GM23338 (cell line): ENCODE measurements around the gene HERPUD2. TPM values are rescaled to one million over a fixed set of nuclear protein-coding genes. Genes with fewer than 3 reads are reported as not detected.

ENCODE experiments used
- ATAC-seq: fragments of 200-7000 bp; cut with Tn5 transposase; 3 replicates; pipeline ENCODE4 v1.9.1; 2020
- DNase-seq: peaks from one replicate; pipeline ENCODE4 v3.0.0-alpha.2; 2015; ENCODE audit warnings: low spot score
- H2AFZ ChIP-seq: fragments of 200-600 bp; sonication (generic); 2 replicates; pipeline ENCODE4 v1.8.0; 2016; ENCODE audit warnings: antibody characterized with exemption, mild to moderate bottlenecking, moderate library complexity
- H3F3A ChIP-seq: fragments of 200-600 bp; sonication (generic); replicated peaks from 2 replicates; pipeline ENCODE4 v1.8.0; 2017; ENCODE audit warnings: antibody characterized with exemption, mixed run types, low read depth
- H3K27ac ChIP-seq: fragments of 200-600 bp; sonication (generic); 2 replicates; pipeline ENCODE4 v1.6.1; 2016; ENCODE audit warnings: low read depth
- H3K27me3 ChIP-seq: fragments of 200-600 bp; sonication (generic); 2 replicates; pipeline ENCODE4 v1.8.0; 2016; ENCODE audit warnings: mild to moderate bottlenecking, mixed run types, moderate library complexity; ENCODE audit not compliant: insufficient read depth
- H3K36me3 ChIP-seq: fragments of 200-600 bp; sonication (generic); 2 replicates; pipeline ENCODE4 v1.8.0; 2016; ENCODE audit warnings: mild to moderate bottlenecking; ENCODE audit not compliant: insufficient read depth
- H3K4me1 ChIP-seq: fragments of 200-600 bp; sonication (generic); 2 replicates; pipeline ENCODE4 v1.8.0; 2016; ENCODE audit warnings: mild to moderate bottlenecking, moderate library complexity; ENCODE audit not compliant: insufficient read depth
- H3K4me2 ChIP-seq: fragments of 200-600 bp; sonication (generic); 2 replicates; pipeline ENCODE4 v1.7.1; 2017; ENCODE audit warnings: mixed run types
- H3K4me3 ChIP-seq: fragments of 200-600 bp; sonication (generic); 2 replicates; pipeline ENCODE4 v1.6.1; 2016; ENCODE audit warnings: mixed run types
- H3K79me2 ChIP-seq: fragments of 200-600 bp; sonication (generic); replicated peaks from 2 replicates; pipeline ENCODE4 v1.8.0; 2017; ENCODE audit warnings: mild to moderate bottlenecking; ENCODE audit not compliant: insufficient read depth
- H3K9me2 ChIP-seq: fragments of 200-600 bp; sonication (generic); 2 replicates; pipeline ENCODE4 v1.8.0; 2017; ENCODE audit not compliant: insufficient read depth
- H4K20me1 ChIP-seq: fragments of 200-600 bp; sonication (generic); replicated peaks from 2 replicates; pipeline ENCODE4 v1.8.0; 2017; ENCODE audit warnings: mild to moderate bottlenecking; ENCODE audit not compliant: insufficient read depth
- H3K27ac Mint-ChIP-seq: 2 replicates; pipeline ENCODE4 v1.8.0; 2020; ENCODE audit warnings: inconsistent platforms, mild to moderate bottlenecking, moderate library complexity, mixed read lengths
- H3K27me3 Mint-ChIP-seq: 3 replicates; pipeline ENCODE4 v1.8.0; 2022; ENCODE audit warnings: low read depth, mild to moderate bottlenecking, moderate library complexity, mixed read lengths, inconsistent platforms; ENCODE audit not compliant: insufficient read depth, poor library complexity
- H3K36me3 Mint-ChIP-seq: 3 replicates; pipeline ENCODE4 v1.8.0; 2021; ENCODE audit warnings: low read depth, mild to moderate bottlenecking, inconsistent platforms, moderate library complexity, mixed read lengths
- H3K4me1 Mint-ChIP-seq: 3 replicates; pipeline ENCODE4 v1.8.0; 2020; ENCODE audit warnings: mild to moderate bottlenecking, inconsistent platforms, mixed read lengths
- H3K4me3 Mint-ChIP-seq: 3 replicates; pipeline ENCODE4 v1.8.0; 2021; ENCODE audit warnings: moderate library complexity, mild to moderate bottlenecking, inconsistent platforms, mixed read lengths
- H3K9me3 Mint-ChIP-seq: 3 replicates; pipeline ENCODE4 v1.8.0; 2020; ENCODE audit warnings: moderate library complexity, mild to moderate bottlenecking, inconsistent platforms, mixed read lengths
- CREB1 ChIP-seq: fragments of 250-450 bp; sonication (Bioruptor Pico); IDR thresholded peaks from 2 replicates; pipeline ENCODE4 v1.5.0; 2020; ENCODE audit warnings: low read depth, mild to moderate bottlenecking, moderate library complexity
- EZH2 ChIP-seq: fragments of 200-600 bp; sonication (generic); IDR thresholded peaks from one replicate; pipeline ENCODE4 v1.8.0; 2017; ENCODE audit warnings: antibody characterized with exemption, mild to moderate bottlenecking, low read depth; ENCODE audit not compliant: unreplicated experiment
- EZH2phosphoT487 ChIP-seq: fragments of 200-600 bp; sonication (generic); IDR thresholded peaks from one replicate; pipeline ENCODE4 v1.8.1; 2018; ENCODE audit warnings: antibody characterized with exemption; ENCODE audit not compliant: unreplicated experiment
- JUNB ChIP-seq: IDR thresholded peaks from one replicate; pipeline ENCODE4 v1.6.1; 2016; ENCODE audit warnings: antibody characterized with exemption; ENCODE audit not compliant: unreplicated experiment
- STAT1 ChIP-seq: IDR thresholded peaks from one replicate; pipeline ENCODE4 v1.6.1; 2016; ENCODE audit warnings: antibody characterized with exemption; ENCODE audit not compliant: unreplicated experiment
- ZNF114 ChIP-seq: fragments of 250-450 bp; sonication (Bioruptor Pico); IDR thresholded peaks from 2 replicates; pipeline ENCODE4 v1.5.0; 2020; ENCODE audit warnings: mild to moderate bottlenecking, moderate library complexity
- ZNF331 ChIP-seq: fragments of 250-450 bp; sonication (Bioruptor Pico); IDR thresholded peaks from 2 replicates; pipeline ENCODE4 v1.5.0; 2020; ENCODE audit warnings: low read depth, mild to moderate bottlenecking, moderate library complexity
- polyA plus RNA-seq: library from polyadenylated mRNA; unstranded; fragments of >200 nt; fragmentation: Nextera tagmentation; extraction: Ambion mirVana; gene quantifications from 2 replicates; pipeline ENCODE4 v1.2.1, GENCODE V29; 2016
- total RNA-seq: library from RNA; depleted of rRNA; stranded (reverse); fragments of >200 nt; shearing (Covaris generic); gene quantifications from 2 replicates; pipeline ENCODE4 v1.2.3, GENCODE V29; 2014
- TF ChIP-seq, protein P1 (sequence below), 2 experiments: fragments of 200-600 bp in 1 of 2; sonication (generic) in 1 of 2; conservative IDR thresholded peaks; 2 replicates each; pipeline versions ENCODE4 v1.5.1 to v1.6.1; 2016 to 2017; ENCODE audit warnings: antibody characterized with exemption in 2 of 2, low read depth in 2 of 2, mild to moderate bottlenecking in 2 of 2, moderate library complexity in 1 of 2
- TF ChIP-seq, protein P2 (sequence below): IDR thresholded peaks from 2 replicates; pipeline ENCODE4 v1.6.1; 2016; ENCODE audit warnings: antibody characterized with exemption
- TF ChIP-seq, protein P3 (sequence below): IDR thresholded peaks from one replicate; pipeline ENCODE4 v1.6.1; 2018; ENCODE audit warnings: antibody characterized with exemption; ENCODE audit not compliant: unreplicated experiment

Gene HERPUD2
- total and polyA plus RNA-seq, 2 experiments from 2014 or later: 8.0 to 12.0 TPM

DNA sequence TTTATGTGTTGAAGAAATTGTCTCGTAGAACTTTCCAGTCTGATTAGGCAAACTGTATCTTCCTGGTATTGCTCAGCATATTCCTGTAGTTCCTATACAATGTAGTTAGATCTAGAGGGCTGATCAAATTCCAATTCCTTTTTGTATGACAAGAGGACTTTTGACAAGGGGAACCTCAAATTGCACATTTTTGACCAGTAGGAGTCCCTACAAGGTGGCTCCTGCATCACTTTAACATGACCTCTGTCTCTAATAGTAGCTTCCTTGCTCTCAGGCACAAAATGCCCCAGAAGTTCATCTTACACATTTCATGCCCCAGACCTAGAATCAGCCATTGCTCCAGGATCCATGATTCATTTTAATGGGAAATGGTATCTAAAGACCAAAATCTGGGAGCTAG is 18.7 kb downstream of the HERPUD2 start:
- TF ChIP-seq, protein P1, sequence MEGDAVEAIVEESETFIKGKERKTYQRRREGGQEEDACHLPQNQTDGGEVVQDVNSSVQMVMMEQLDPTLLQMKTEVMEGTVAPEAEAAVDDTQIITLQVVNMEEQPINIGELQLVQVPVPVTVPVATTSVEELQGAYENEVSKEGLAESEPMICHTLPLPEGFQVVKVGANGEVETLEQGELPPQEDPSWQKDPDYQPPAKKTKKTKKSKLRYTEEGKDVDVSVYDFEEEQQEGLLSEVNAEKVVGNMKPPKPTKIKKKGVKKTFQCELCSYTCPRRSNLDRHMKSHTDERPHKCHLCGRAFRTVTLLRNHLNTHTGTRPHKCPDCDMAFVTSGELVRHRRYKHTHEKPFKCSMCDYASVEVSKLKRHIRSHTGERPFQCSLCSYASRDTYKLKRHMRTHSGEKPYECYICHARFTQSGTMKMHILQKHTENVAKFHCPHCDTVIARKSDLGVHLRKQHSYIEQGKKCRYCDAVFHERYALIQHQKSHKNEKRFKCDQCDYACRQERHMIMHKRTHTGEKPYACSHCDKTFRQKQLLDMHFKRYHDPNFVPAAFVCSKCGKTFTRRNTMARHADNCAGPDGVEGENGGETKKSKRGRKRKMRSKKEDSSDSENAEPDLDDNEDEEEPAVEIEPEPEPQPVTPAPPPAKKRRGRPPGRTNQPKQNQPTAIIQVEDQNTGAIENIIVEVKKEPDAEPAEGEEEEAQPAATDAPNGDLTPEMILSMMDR (conservative IDR thresholded peaks at IDR 0.05; ENCODE audit: low read depth in 2 of 2): peak in 1 of 2 experiments; percentile 21; a peak in 2 of 4 replicates
- TF ChIP-seq EZH2 (no peak), ZNF114 (CRISPR knock-in tag) (no peak)
- TF ChIP-seq, protein P2, sequence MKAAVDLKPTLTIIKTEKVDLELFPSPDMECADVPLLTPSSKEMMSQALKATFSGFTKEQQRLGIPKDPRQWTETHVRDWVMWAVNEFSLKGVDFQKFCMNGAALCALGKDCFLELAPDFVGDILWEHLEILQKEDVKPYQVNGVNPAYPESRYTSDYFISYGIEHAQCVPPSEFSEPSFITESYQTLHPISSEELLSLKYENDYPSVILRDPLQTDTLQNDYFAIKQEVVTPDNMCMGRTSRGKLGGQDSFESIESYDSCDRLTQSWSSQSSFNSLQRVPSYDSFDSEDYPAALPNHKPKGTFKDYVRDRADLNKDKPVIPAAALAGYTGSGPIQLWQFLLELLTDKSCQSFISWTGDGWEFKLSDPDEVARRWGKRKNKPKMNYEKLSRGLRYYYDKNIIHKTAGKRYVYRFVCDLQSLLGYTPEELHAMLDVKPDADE: no peak
- no peaks in the 10 kb centered on the region for H3K27me3 ChIP-seq
- no peaks in the 10 kb centered on the region for H3K9me2 ChIP-seq
- peaks cover 8% of the 10 kb centered on the region for H3K79me2 ChIP-seq
- DNase-seq (peak; percentile 27), ATAC-seq (no peak)
- H3K4me3 Mint-ChIP-seq: no peak overlapping the region
- H3K27ac Mint-ChIP-seq: peak overlapping the region; percentile 30; the same call in 1 of the 2 replicates
- H3K9me3 Mint-ChIP-seq: no peaks in the 10 kb centered on the region
- H3K27ac ChIP-seq: no peak overlapping the region
- peaks cover 28% of the 10 kb centered on the region for H3K4me1 ChIP-seq
- H3K4me1 Mint-ChIP-seq: peaks cover 46% of the 10 kb centered on the region
- H2AFZ ChIP-seq: no peak overlapping the region
- H3K36me3 Mint-ChIP-seq: no peaks in the 10 kb centered on the region
- no peak overlapping the region for H3K4me2 ChIP-seq
- no peaks in the 10 kb centered on the region for H4K20me1 ChIP-seq
- H3K27me3 Mint-ChIP-seq: no peaks in the 10 kb centered on the region
- H3K4me3 ChIP-seq: no peak overlapping the region
- H3F3A ChIP-seq: no peaks in the 10 kb centered on the region
- no peaks in the 10 kb centered on the region for H3K36me3 ChIP-seq

DNA sequence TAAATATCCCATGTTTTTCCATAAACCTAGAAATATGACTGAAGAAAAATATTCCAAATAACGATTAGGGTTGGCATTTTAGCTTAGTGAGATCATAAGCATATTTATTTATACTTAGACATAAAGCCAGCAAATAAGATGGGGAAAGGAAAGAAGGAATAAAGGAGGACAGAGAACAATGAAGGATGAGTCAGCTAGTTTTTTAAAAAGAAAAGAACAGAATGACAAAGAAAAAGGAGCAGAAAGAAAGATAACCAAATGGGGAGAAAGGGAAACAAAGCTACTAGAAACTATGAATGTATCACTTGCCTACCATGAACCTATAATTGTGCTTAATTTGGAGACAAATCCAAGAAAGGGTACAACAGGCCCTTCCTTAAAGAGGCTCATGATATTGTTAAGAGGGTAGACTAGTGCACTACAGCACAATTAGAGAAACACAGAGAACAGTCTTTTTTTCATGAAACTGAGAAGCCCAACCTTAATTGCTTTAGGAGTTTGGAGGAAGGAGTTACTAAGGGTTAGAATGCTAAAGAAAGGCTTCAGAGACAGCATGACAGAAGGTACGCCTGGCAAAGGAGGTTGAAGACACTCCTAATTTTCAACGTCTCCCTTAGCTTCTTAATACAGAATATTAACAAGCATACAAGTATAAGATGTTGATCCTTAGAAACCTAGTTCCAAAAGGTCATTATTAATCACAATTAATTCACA is 23.9 kb downstream of the HERPUD2 start:
- H3F3A ChIP-seq: no peaks in the 10 kb centered on the region
- peak overlapping the region; percentile 95 for H3K27ac Mint-ChIP-seq
- no peak overlapping the region for H2AFZ ChIP-seq
- H3K4me3 ChIP-seq: no peak overlapping the region
- ATAC-seq: peak; percentile 83
- H3K4me1 ChIP-seq: peaks cover 32% of the 10 kb centered on the region
- peak overlapping the region; percentile 1 for H3K4me2 ChIP-seq
- DNase-seq: peak; percentile 54
- peaks cover 11% of the 10 kb centered on the region for H3K9me3 Mint-ChIP-seq
- H3K9me2 ChIP-seq: no peaks in the 10 kb centered on the region
- peaks cover 11% of the 10 kb centered on the region for H3K36me3 ChIP-seq
- peaks cover 2% of the 10 kb centered on the region for H3K27me3 Mint-ChIP-seq
- H3K36me3 Mint-ChIP-seq: peaks cover 23% of the 10 kb centered on the region
- no peaks in the 10 kb centered on the region for H3K27me3 ChIP-seq
- no peaks in the 10 kb centered on the region for H4K20me1 ChIP-seq
- H3K4me3 Mint-ChIP-seq: 0 out of 3 replicates have a peak overlapping the region, but pooled peaks have one; percentile 0
- peak overlapping the region; percentile 47 for H3K27ac ChIP-seq
- H3K4me1 Mint-ChIP-seq: peaks cover 29% of the 10 kb centered on the region
- H3K79me2 ChIP-seq: no peaks in the 10 kb centered on the region
- TF ChIP-seq ZNF331: no peak
- TF ChIP-seq JUNB: no peak
- no peak for TF ChIP-seq STAT1
- TF ChIP-seq, protein P3, sequence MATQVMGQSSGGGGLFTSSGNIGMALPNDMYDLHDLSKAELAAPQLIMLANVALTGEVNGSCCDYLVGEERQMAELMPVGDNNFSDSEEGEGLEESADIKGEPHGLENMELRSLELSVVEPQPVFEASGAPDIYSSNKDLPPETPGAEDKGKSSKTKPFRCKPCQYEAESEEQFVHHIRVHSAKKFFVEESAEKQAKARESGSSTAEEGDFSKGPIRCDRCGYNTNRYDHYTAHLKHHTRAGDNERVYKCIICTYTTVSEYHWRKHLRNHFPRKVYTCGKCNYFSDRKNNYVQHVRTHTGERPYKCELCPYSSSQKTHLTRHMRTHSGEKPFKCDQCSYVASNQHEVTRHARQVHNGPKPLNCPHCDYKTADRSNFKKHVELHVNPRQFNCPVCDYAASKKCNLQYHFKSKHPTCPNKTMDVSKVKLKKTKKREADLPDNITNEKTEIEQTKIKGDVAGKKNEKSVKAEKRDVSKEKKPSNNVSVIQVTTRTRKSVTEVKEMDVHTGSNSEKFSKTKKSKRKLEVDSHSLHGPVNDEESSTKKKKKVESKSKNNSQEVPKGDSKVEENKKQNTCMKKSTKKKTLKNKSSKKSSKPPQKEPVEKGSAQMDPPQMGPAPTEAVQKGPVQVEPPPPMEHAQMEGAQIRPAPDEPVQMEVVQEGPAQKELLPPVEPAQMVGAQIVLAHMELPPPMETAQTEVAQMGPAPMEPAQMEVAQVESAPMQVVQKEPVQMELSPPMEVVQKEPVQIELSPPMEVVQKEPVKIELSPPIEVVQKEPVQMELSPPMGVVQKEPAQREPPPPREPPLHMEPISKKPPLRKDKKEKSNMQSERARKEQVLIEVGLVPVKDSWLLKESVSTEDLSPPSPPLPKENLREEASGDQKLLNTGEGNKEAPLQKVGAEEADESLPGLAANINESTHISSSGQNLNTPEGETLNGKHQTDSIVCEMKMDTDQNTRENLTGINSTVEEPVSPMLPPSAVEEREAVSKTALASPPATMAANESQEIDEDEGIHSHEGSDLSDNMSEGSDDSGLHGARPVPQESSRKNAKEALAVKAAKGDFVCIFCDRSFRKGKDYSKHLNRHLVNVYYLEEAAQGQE: no peak
- no peak for TF ChIP-seq CREB1 (CRISPR knock-in tag)
- no peak for TF ChIP-seq EZH2phosphoT487
- TF ChIP-seq, protein P2: no peak
- no peak for TF ChIP-seq EZH2
